ENCODE data around the gene PRKCE. TPM values are rescaled to one million over a fixed set of nuclear protein-coding genes. Genes with fewer than 3 reads are reported as not detected.

Gene PRKCE
- total RNA-seq, 2 experiments from 2014 or later: 24.9 to 26.2 TPM

GRCh38 chr2:45849491-45850283 lies 198.2 kb downstream of the PRKCE start:
- no peak for DNase-seq
- Mint-ChIP-seq H3K36me3 (ENCODE audit: low read depth) (peaks cover 9% of the 10 kb centered on the region), H3K27ac (no peak overlapping the region), H3K4me1 (ENCODE audit: low read depth) (no peaks in the 10 kb centered on the region), H3K9me3 (no peaks in the 10 kb centered on the region), H3K4me3 (no peak overlapping the region), H3K27me3 (no peaks in the 10 kb centered on the region)
- Histone ChIP-seq H3K4me1 (ENCODE audit: insufficient read depth, low read length) (no peaks in the 10 kb centered on the region), H3K27ac (ENCODE audit: low read depth in 1 of 2, low read length in 2 of 2) (no peak overlapping the region), H3K27me3 (ENCODE audit: control insufficient read depth in 1 of 2, insufficient read depth in 2 of 2, low read length in 2 of 2) (no peaks in the 10 kb centered on the region), H3K4me3 (ENCODE audit: low read length) (no peak overlapping the region), H3K36me3 (ENCODE audit: insufficient read depth, low read length) (no peaks in the 10 kb centered on the region), H3K9me3 (ENCODE audit: control insufficient read depth in 1 of 2, insufficient read depth in 1 of 2, low read length in 2 of 2) (no peaks in the 10 kb centered on the region)
- no peak for ATAC-seq (ENCODE audit: poor library complexity)
- intact Hi-C loops (cut with DNase I, micrococcal nuclease): no loop called here
- POLR2A ChIA-PET: no interaction called here
- TF ChIP-seq CTCF (IDR thresholded peaks at IDR 0.05): no peak
- CTCF ChIA-PET: no interaction called here

DNA sequence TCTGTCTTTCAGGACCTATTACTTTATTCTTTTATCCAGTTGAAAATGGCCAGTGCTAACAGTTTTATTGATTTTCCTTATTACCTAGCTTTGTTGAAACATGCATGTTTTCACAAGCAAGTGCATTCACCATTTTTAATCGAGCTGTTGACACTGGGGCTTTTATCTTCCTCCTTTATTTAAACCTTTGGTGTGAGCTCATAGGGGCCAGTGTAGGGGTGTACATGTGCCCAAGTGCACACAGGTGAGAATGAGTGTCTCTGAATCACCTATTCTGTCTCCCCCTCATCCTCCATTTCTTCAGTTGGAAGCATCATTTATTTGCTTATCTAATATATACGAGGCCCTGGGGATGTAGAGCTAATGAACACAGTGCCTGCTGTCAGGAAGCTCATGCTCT lies 199.1 kb downstream of the PRKCE start:
- ATAC-seq (ENCODE audit: poor library complexity): no peak
- Histone ChIP-seq H3K4me1 (ENCODE audit: insufficient read depth, low read length) (no peaks in the 10 kb centered on the region), H3K27me3 (ENCODE audit: control insufficient read depth in 1 of 2, insufficient read depth in 2 of 2, low read length in 2 of 2) (no peaks in the 10 kb centered on the region), H3K4me3 (ENCODE audit: low read length) (no peak overlapping the region), H3K27ac (ENCODE audit: low read depth in 1 of 2, low read length in 2 of 2) (no peak overlapping the region), H3K9me3 (ENCODE audit: control insufficient read depth in 1 of 2, insufficient read depth in 1 of 2, low read length in 2 of 2) (no peaks in the 10 kb centered on the region), H3K36me3 (ENCODE audit: insufficient read depth, low read length) (no peaks in the 10 kb centered on the region)
- POLR2A ChIA-PET: no interaction called here
- H3K27me3 Mint-ChIP-seq: no peaks in the 10 kb centered on the region
- TF ChIP-seq CTCF (IDR thresholded peaks at IDR 0.05): no peak
- CTCF ChIA-PET: no interaction called here
- H3K27ac Mint-ChIP-seq: no peak overlapping the region
- intact Hi-C loops (cut with DNase I, micrococcal nuclease): no loop called here
- no peak overlapping the region for H3K4me3 Mint-ChIP-seq
- DNase-seq: no peak
- no peaks in the 10 kb centered on the region for H3K9me3 Mint-ChIP-seq
- H3K4me1 Mint-ChIP-seq (ENCODE audit: low read depth): no peaks in the 10 kb centered on the region
- peaks cover 9% of the 10 kb centered on the region for H3K36me3 Mint-ChIP-seq (ENCODE audit: low read depth)

- no peaks in the 10 kb centered on the region for H3K4me1 ChIP-seq (ENCODE audit: insufficient read depth, low read length)
- ATAC-seq (ENCODE audit: poor library complexity) (no peak), DNase-seq (no peak)
- Mint-ChIP-seq H3K27me3 (no peaks in the 10 kb centered on the region), H3K4me3 (no peak overlapping the region), H3K4me1 (ENCODE audit: low read depth) (no peaks in the 10 kb centered on the region), H3K9me3 (no peaks in the 10 kb centered on the region), H3K27ac (no peak overlapping the region), H3K36me3 (ENCODE audit: low read depth) (peaks cover 7% of the 10 kb centered on the region)
- H3K27me3 ChIP-seq (ENCODE audit: control insufficient read depth in 1 of 2, insufficient read depth in 2 of 2, low read length in 2 of 2): no peaks in the 10 kb centered on the region
- CTCF ChIA-PET: no interaction called here
- TF ChIP-seq CTCF (IDR thresholded peaks at IDR 0.05): no peak
- no peaks in the 10 kb centered on the region for H3K9me3 ChIP-seq (ENCODE audit: control insufficient read depth in 1 of 2, insufficient read depth in 1 of 2, low read length in 2 of 2)
- no peak overlapping the region for H3K4me3 ChIP-seq (ENCODE audit: low read length)
- no peaks in the 10 kb centered on the region for H3K36me3 ChIP-seq (ENCODE audit: insufficient read depth, low read length)
- POLR2A ChIA-PET: no interaction called here
- no peak overlapping the region for H3K27ac ChIP-seq (ENCODE audit: low read depth in 1 of 2, low read length in 2 of 2)
- intact Hi-C loops (cut with DNase I, micrococcal nuclease): no loop called here
Observed at GRCh38 chr2:45851111-45851510, 199.6 kb downstream of the PRKCE start.
